Measurements from ENCODE around the gene ZNF541.

The ZNF541 gene

GRCh38 chr19:47545061-47545948 is 27.6 kb downstream of the ZNF541 start:
- no peak for DNase-seq (ENCODE audit: low read depth, low spot score)

- no peak for DNase-seq (ENCODE audit: low read depth, low spot score)
Observed at GRCh38 chr19:47544476-47544875, 28.5 kb downstream of the ZNF541 start.

- DNase-seq (ENCODE audit: low read depth, low spot score), result no peak
Observed at GRCh38 chr19:47544075-47544474, 28.9 kb downstream of the ZNF541 start.

- peak; percentile 72 for DNase-seq (ENCODE audit: low read depth, low spot score)
Observed at GRCh38 chr19:47542030-47542475, 30.9 kb downstream of the ZNF541 start.

GRCh38 chr19:47541518-47541917 is 31.4 kb downstream of the ZNF541 start:
- no peak for DNase-seq (ENCODE audit: low read depth, low spot score)

GRCh38 chr19:47540748-47541147 is 32.2 kb downstream of the ZNF541 start:
- no peak for DNase-seq (ENCODE audit: low read depth, low spot score)

GRCh38 chr19:47539747-47540311 is 33.1 kb downstream of the ZNF541 start:
- DNase-seq (ENCODE audit: low read depth, low spot score), result no peak

GRCh38 chr19:47538812-47539211 is 34.1 kb downstream of the ZNF541 start:
- no peak for DNase-seq (ENCODE audit: low read depth, low spot score)

- no peak for DNase-seq (ENCODE audit: low read depth, low spot score)
Observed at GRCh38 chr19:47537493-47537892, 35.5 kb downstream of the ZNF541 start.

- no peak for DNase-seq (ENCODE audit: low read depth, low spot score)
Observed at GRCh38 chr19:47534628-47535027, 38.3 kb downstream of the ZNF541 start.

- DNase-seq (ENCODE audit: low read depth, low spot score), result no peak
Observed at GRCh38 chr19:47531640-47532387, 41.1 kb downstream of the ZNF541 start.

- DNase-seq (ENCODE audit: low read depth, low spot score), result no peak
Observed at GRCh38 chr19:47529018-47529742, 43.8 kb downstream of the ZNF541 start.

GRCh38 chr19:47526798-47527197 is 46.1 kb downstream of the ZNF541 start:
- no peak for DNase-seq (ENCODE audit: low read depth, low spot score)

GRCh38 chr19:47523473-47523872 is 49.5 kb downstream of the ZNF541 start:
- DNase-seq (ENCODE audit: low read depth, low spot score), result no peak

Measured in ELF-1 (cell line).